ENCODE measurements around the gene ZDHHC4.
A peak's percentile ranks its signal among the peaks of the same experiment; 100 is the strongest.

The ZDHHC4 gene

DNA sequence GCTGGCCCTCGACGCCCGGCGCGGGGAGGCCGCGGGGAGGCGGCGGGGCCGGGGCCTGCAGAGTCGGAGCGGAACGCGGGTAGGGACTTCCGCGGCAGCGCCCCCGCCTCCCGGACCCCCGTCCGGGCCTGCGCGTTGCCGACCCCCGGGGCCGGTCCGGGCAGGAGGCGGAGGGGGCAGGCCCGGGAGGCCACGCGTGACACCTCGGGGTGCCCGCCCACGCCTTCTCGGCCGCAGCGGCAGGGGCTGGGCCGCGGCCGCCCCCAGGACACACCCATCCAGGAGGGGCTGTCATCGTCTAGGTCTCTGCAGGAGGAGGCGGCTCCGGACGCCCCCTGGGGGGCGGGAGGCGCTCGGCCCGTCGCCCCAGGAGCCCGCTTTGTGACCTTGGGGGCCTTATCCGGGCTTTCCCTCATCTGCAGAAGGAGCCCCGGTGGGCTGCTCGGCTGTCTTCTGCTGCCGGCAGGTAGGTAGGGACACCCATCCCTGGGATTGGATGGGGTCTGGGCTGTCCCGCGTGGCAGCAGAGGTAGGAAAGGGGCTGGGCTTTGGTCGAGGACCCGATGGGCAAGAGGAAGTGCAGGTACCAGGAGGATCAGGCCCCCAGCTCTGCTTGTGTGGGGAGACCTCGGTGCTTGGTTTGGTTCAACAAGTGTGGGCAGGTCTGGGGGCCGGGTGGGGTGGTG lies 60.4 kb downstream of the ZDHHC4 start:
- DNase-seq = peak; percentile 81
